RWPE1 (cell line): ENCODE results near the gene MFSD11.
"Not testable (repeated sequence)": the region's sequence is repeated elsewhere in the genome, so short reads cannot be mapped to it uniquely, and the experiment has no call there.

ENCODE experiments used
- CTCF ChIA-PET: fragments of 350-600 bp; sonication (Branson Sonifier 250); formaldehyde crosslinking; extraction: SDS; loops from one replicate; lab custom pipeline; 2021; lab: Yijun Ruan, JAX
- POLR2A ChIA-PET: fragments of 400-600 bp; formaldehyde crosslinking; extraction: SDS; loops from one replicate; lab custom pipeline; 2020; ENCODE audit warnings: antibody characterized with exemption; ENCODE audit not compliant: low non-redundant PET; lab: Yijun Ruan, JAX
- DNase-seq: peaks from one replicate; pipeline ENCODE4 v3.0.0; 2012; ENCODE audit warnings: low spot score
- H3K27ac ChIP-seq: fragments of 450-650 bp; 2 replicates; pipeline ENCODE4 v1.5.1; 2017
- TF ChIP-seq, protein P1 (sequence below): fragments of 450-650 bp; conservative IDR thresholded peaks from 2 replicates; pipeline ENCODE4 v1.5.1; 2017; ENCODE audit warnings: low read depth, mild to moderate bottlenecking

Gene MFSD11

DNA sequence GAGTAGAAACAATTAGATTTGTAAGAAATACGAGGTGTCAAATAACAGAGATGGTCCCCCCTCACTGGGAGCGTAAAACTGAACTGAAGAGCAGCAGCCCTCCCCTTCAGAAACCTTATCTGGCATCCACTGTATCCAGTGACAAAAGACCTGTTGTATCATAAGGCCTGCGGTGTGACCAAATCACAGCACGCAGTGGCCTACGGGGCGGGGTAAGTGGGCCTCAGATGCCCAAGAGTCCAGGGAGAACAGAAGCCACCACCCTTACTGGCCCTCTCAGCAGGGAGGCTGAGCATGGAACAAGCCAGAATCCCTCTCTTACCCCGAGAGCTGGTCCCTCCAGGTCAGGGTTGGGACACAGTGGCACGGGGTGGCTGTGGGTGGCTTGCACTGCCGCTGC lies 17.0 kb upstream of the MFSD11 start:
- ChIA-PET POLR2A (no interaction called here), CTCF (no interaction called here)
- H3K27ac ChIP-seq = peak overlapping the region; percentile 29; the same call in 1 of the 2 replicates

GRCh38 chr17:76721463-76721862 lies 16.5 kb upstream of the MFSD11 start:
- TF ChIP-seq, protein P1, sequence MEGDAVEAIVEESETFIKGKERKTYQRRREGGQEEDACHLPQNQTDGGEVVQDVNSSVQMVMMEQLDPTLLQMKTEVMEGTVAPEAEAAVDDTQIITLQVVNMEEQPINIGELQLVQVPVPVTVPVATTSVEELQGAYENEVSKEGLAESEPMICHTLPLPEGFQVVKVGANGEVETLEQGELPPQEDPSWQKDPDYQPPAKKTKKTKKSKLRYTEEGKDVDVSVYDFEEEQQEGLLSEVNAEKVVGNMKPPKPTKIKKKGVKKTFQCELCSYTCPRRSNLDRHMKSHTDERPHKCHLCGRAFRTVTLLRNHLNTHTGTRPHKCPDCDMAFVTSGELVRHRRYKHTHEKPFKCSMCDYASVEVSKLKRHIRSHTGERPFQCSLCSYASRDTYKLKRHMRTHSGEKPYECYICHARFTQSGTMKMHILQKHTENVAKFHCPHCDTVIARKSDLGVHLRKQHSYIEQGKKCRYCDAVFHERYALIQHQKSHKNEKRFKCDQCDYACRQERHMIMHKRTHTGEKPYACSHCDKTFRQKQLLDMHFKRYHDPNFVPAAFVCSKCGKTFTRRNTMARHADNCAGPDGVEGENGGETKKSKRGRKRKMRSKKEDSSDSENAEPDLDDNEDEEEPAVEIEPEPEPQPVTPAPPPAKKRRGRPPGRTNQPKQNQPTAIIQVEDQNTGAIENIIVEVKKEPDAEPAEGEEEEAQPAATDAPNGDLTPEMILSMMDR = no peak
- CTCF ChIA-PET = no interaction called here
- H3K27ac ChIP-seq = peak overlapping the region; percentile 29; the same call in 1 of the 2 replicates
- POLR2A ChIA-PET = no interaction called here
- no peak for DNase-seq

More for the DNA sequence above, 17.0 kb upstream of the MFSD11 start:
- DNase-seq = no peak
- TF ChIP-seq, protein P1 = no peak

DNA sequence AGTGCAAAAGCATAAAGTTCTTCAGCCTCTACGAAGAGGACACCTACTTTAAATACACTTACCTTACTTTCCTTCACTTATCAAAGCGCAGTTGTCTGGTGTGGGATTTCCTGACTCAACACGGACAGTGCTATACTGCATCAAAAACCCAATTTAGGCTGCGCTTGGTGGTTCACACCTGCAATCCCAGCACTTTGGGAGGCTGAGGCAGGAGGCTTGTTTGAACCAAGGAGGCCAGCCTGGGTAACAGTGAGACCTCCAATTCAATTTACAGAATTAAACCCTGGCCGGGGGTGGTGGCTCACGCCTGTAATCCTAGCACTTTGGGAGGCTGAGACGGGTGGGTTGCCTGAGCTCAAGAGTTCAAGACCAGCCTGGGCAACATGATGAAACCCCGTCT lies 15.6 kb upstream of the MFSD11 start:
- ChIA-PET CTCF (no interaction called here), POLR2A (no interaction called here)
- peak overlapping the region; percentile 29; the same call in 1 of the 2 replicates for H3K27ac ChIP-seq
- TF ChIP-seq, protein P1 = no peak
- no peak for DNase-seq

DNA sequence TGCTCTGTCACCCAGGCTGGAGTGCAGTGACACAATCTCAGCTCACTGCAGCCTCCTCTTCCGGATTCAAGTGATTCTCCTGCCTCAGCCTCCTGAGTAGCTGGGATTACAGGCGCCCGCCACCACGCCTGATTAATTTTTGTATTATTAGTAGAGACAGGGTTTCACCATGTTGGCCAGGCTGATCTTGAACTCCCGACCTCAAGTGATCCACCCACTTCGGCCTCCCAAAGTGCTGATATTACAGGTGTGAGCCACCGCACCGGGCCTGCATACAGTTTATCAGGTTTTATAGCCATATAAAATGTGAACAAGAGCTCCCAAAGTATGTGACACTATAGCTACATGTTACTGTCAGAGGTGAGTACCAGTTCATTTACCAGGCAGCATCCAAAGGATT lies 14.9 kb upstream of the MFSD11 start:
- CTCF ChIA-PET, DNase-seq, H3K27ac ChIP-seq, POLR2A ChIA-PET: not testable (repeated sequence)

GRCh38 chr17:76723812-76724211 lies 14.1 kb upstream of the MFSD11 start:
- TF ChIP-seq, protein P1 = no peak
- CTCF ChIA-PET = no interaction called here
- peak overlapping the region; percentile 3; the same call in 1 of the 2 replicates for H3K27ac ChIP-seq
- no peak for DNase-seq
- POLR2A ChIA-PET = interaction anchor here (0.5 kb wide), 1 partner anchor 61 kb away, joined by 11 read pairs; no protein-coding TSS in a partner anchor

DNA sequence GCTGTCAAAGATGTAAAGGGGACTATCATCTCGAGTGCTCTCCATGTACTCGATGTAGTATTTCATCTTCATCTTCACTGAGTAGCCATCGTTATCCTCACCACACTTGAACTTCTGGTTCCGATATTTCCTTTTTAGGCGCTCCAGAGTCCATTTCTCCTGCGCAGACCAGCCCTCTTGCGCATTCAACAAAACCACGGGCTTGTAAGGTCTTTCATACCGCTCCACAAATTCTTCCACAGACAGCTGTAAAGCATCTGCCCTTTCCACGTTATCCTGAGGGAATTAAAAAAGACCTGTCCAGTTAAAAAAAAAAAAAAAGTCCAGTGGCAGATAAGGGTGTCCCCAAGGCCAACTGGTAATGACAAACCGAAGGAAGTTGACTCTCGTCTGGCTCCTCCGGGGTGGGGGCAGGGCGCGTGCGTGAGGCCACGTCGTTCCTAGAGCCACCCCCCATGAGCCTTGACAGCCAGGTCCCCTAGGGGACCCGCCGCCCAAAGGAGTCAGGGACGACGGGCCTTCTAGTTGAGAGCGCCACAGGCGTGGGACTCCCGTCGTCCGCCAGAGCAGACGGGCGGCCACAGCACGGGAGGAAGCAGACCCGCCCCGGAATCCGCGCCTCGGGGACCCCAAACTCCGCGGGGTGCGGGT lies 12.2 kb upstream of the MFSD11 start:
- TF ChIP-seq, protein P1 = no peak
- ChIA-PET POLR2A (interaction anchor here (0.9 kb wide), 1 partner anchor 11 kb away, joined by 5 read pairs; no protein-coding TSS in a partner anchor), CTCF (interaction anchor here (0.7 kb wide), 1 partner anchor 359 kb away, joined by 4 read pairs; no protein-coding TSS in a partner anchor)
- peak; percentile 32 for DNase-seq
- peak overlapping the region; percentile 98 for H3K27ac ChIP-seq

DNA sequence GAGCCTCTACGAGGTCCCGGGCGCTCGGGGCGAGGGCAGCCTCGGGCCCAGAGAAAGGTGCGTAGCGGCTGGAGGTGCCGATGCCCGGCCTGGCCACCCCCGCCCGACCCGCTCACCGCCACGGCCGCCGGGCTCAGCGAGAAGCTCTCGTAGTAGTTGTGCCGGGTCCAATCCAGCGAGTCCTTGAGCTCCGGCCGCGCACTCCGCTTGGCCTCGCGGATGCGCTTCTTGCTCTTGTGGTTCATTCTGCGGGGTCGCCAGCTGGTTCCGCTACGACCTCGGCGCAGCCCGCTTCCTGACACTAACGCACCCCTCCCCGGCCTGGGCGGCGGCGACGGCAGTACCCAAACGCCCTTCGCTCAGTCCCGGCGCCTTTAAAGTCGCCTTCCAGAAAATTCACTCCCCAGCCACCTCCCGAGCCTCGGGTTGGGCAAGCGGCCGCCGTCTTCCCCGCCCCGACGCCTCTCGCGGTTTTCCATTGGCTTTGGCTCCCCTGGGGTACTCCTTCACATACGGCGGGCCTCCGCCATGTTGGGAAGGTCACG lies 11.6 kb upstream of the MFSD11 start, which contains the start of gene JMJD6:
TSS of gene JMJD6 (minus strand) at position 376 of the 545 bp plus-strand sequence. CDS start at position 245, 131 bp downstream.
- TF ChIP-seq, protein P1 = no peak
- ChIA-PET CTCF (interaction anchor here (0.7 kb wide), 1 partner anchor 359 kb away, joined by 4 read pairs; no protein-coding TSS in a partner anchor), POLR2A (interaction anchor here (1.0 kb wide), 1 partner anchor 55 kb away, joined by 3 read pairs; no protein-coding TSS in a partner anchor)
- peak; percentile 97 for DNase-seq
- H3K27ac ChIP-seq = peak within 1 kb of the TSS; percentile 98
